HL-60/S4 treated with phorbol 12-myristate 13-acetate at 8.2 ng/mL for 4 days and 3 days (cell line): ENCODE results near the gene CRTC1.
"Not testable (repeated sequence)": the region's sequence is repeated elsewhere in the genome, so short reads cannot be mapped to it uniquely, and the experiment has no call there.

Source experiments
- in situ Hi-C: fragments of 300-500 bp; cut with MboI; formaldehyde crosslinking; loops from 2 replicates; pipeline ENCODE4 v1.15.0; 2022; ENCODE audit warnings: low sequenced_read_pairs

CRTC1 gene

DNA sequence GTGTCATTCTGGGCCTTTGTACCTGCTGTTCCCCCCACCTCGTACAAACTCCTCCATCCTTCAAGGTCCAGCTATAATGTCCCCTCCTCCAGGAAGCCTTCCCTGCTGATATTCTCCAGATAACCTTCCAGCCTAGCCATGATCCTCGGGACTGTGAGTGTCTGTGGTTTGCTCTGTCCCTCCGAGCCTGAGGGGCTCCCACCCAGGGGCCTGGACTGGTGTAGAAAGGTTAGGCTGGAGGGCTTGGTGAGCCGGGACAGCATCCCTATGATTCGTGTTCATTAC is 110.5 kb downstream of the CRTC1 start:
- in situ Hi-C loops = no loop called here

DNA sequence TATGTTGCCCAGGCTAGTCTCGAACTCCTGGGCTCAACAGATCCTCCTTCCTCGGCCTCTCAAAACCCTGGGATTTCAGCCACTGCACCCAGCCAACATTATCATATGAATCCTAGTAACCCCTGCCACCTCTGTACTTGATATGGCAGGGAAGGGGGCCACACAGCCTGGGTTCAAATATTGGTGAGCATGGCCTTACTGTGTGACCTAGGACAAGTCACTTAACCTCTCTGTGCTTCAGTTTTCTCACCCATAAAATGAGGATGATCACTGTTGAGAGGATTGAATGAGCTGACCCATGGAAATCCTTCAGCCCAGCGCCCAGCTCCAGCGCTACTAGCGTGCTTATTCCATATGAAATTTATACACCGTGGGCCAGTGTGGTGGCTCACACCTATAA is 111.2 kb downstream of the CRTC1 start:
- in situ Hi-C loops = no loop called here

GRCh38 chr19:18795540-18795939 is 112.1 kb downstream of the CRTC1 start:
- in situ Hi-C loops = no loop called here

GRCh38 chr19:18796239-18796638 is 112.8 kb downstream of the CRTC1 start:
- in situ Hi-C loops = no loop called here

DNA sequence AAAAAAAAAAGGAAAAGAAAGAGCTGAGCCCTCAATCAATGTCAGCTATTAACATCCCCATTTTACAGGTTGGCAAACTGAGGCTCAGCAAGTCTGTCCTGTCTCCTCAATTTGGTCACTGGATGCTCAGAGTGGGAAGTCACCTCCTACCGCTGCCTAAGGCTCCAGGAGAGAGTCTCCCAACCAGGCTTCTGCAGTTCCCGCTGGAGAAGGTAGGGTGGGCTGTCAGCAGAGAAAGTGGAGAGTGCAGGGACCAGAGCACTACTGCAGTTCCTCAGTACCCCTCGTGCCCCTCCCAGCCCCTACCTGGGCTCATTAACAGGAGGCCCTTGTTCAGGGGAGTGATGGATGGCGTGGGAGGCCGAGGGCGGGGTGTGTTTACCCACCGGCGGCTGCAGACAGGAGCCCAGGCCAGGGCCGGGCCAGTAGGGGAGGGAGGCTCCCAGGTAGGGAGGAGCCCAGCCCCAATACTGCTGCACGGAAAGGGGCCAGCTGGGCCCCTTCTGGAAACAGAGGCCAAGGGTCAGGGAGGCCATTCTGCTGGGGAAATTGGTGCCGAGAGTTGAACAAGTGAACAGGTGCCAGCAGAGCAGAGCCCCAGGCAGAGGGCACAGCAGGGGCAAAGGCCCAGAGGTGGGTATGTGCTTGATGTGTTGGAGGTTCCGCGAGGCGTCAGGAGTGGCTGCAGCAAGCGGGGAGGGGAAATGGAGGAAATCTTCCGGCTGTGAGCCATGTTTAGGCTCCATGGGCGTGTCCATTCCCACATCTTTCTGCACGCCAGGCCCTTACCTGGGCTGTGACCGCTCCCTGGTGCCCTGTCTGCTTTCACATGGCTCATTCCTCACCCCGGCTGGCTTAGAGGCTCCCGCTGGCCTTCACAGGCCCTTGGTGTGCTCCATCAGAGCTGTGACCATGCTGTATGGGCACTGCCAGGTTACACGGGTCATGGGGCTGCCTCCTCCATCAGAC is 115.2 kb downstream of the CRTC1 start:
- in situ Hi-C loops = no loop called here

DNA sequence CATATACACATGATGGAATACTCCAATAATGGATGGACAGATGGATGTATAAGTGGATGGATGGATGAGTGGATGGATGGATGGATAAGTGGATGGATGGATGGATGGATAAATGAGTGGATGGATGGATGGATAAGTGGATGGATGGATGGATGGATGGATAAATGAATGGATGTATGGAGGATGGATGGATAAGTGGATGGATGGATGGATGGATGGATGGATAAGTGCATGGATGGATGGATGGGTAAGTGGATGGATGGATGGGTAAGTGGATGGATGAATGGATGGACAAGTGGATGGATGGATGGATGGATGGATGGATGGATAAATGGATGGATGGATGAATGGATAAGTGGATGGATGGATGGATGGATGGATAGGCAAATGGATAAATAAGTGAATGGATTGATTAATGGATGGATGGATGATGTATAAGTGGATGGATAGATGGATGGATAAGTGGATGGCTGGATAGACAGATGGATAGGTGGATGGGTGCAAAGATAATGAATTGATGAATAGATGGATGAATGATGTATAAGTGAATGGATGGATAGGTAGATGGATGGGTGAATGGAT is 116.0 kb downstream of the CRTC1 start:
- in situ Hi-C loops = no loop called here

- in situ Hi-C loops = no loop called here
Measured at GRCh38 chr19:18800079-18800478, 116.6 kb downstream of the CRTC1 start.

DNA sequence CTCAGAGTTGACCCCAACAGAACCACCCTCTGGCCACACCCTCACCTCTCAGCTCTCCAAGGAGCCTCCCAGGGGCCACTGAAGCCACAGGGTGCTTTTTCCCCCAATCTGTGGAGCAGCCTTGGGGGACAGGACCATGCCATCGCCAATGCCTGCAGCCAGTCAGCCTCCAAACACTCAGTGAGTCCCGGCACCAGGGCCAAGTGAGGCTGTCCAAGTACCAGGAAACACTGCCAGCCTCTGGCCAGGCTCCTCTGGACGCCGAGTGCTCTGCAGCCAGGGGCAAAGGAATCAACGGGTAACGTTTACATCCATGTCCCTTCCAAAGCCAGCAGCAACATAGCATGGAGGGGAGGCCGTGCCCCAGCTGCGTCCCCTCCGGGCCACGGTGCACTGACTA is 117.2 kb downstream of the CRTC1 start:
- in situ Hi-C loops = no loop called here

- in situ Hi-C loops = no loop called here
Measured at GRCh38 chr19:18802354-18802753, 118.9 kb downstream of the CRTC1 start.

DNA sequence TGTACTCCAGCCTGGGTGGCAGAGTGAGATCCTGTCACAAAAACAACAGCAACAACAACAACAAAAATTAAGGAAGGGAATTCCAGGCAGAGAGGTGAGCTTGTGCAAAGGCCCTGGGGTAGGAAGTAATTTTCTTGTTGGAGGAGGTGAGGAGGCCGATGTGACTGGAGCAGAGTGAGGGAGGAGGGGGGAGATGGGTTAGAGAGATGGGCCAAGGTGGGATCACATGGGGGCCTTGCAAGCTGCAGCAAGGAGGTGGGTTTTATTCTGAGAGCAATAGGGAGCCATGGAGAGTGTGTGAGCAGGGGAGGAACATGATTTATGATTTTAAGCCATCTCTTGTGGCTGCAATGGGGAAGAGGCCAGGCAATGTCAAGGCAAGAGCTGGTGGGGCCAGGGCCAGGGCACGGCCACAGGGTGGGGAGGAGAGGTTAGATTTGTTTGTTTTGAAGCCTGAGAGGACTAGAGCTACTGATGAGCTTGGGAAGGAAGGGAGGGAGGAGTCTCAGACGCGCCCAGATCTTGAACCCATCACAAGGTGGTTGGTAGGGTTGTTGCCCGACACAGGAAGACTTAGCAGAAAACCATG is 120.2 kb downstream of the CRTC1 start:
- in situ Hi-C loops = no loop called here

DNA sequence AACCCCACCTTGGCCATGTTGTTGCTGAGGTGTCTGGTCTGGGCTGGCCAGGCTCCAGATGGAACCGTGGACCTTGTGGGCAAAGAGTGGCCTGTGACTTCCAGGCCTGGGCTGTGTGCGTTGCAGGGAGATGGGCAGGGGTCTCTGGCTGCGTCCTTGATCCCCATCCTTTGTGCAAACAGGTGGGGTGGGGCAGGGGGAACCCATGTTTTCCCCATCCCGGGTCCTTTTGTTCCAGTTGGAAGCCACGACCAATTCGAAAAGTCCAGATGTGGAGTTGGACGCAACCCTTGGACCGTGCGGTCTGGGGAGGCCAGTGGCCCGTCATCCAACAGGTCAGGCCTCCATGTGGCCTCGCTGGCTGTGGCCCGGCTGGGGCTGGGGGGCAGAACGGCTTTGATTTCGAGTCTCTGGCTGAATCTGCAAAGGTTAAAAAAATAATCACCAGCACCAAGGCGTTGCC is 120.7 kb downstream of the CRTC1 start:
- in situ Hi-C loops = no loop called here

GRCh38 chr19:18804643-18805042 is 121.2 kb downstream of the CRTC1 start:
- in situ Hi-C loops = no loop called here

GRCh38 chr19:18807861-18808331 is 124.4 kb downstream of the CRTC1 start:
- in situ Hi-C loops = no loop called here

DNA sequence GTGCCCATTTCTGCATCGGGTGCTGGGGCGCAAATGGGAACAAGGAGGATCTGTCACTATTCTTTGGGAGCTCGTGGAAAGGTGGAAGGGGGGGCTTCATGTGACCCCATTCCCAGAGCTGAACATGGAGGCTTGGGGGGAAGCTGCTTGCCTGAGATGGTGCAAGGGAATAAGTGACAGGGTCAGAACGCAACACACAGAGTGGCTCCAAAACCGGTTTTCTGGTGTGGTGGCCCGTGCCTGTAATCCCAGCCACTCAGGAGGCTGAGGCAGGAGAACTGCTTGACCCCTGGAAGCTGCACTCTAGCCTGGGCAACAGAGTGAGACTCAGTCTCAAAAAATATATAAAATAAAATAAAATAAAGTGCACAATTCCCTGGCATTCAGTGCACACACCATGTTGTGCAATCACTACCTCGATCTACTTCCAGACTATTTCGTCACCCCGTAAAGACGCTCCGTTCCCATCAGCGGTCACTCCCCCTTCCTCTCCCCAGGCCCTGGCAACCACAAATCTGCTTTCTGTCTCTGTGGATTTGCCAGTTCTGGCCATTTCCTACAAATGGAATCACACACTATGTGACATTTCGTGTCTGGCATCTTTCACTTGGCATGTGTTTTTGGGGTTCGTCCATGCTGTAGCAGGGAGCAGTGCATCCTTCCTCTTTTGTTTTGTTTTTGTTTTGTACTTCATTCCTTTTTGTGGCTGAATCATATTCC is 125.8 kb downstream of the CRTC1 start:
- in situ Hi-C loops = no loop called here

- in situ Hi-C loops = not testable (repeated sequence)
Measured at GRCh38 chr19:18811638-18812037, 128.2 kb downstream of the CRTC1 start.

DNA sequence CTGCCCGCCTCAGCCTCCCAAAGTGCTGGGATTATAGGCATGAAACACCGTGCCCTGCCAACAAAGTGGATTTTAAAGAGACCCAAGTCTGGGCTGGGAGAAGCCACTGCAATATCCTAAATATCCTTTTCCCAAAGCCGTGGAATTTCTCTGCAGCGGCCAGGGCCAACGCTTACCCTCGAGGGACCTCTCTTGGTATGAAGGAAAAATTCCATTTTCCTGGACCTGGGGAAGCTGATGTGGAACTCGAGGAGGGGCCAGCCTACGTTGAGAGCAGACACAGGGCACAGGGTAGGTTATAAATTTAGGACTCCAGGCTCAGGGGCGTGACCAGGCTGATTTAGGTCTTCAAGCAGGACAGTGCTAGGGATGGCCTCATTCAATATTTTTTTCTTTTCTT is 130.6 kb downstream of the CRTC1 start:
- in situ Hi-C loops = no loop called here

DNA sequence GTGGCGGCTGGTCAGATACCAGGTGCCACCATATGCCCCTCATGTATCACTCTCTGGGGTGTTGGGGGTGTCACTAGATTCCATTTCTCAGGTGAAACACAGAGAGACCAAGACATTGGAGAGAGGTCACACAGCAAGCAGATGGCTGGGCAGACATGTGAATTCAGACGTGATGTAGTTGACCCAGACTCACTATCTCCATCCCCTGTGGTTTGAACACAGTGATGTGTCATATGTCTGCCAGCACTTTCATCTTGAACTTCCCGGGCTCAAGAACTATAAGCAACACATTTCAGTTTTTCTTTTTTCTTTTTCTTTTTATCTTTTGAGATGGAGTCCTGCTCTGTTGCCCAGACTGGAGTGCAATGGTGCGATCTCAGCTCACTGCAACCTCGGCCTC is 132.2 kb downstream of the CRTC1 start:
- in situ Hi-C loops = no loop called here

DNA sequence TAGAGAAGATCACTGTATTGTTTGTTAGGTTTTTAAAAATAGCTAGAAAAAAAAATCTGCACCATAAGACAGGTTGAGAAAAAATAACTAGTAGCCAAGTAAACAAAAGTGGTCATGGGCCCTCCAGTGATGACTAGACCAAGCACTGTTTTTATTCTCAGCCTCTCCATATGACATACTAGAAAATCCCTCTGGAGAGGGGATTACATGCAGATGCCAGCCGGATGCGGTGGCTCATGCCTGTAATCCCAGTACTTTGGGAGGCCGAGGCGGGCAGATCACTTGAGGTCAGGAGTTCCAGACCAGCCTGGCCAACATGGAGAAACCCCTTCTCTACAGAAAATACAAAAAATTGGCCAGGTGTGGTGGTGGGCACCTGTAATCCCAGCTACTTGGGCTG is 133.2 kb downstream of the CRTC1 start:
- in situ Hi-C loops = not testable (repeated sequence)

- in situ Hi-C loops = no loop called here
Measured at GRCh38 chr19:18817574-18817973, 134.1 kb downstream of the CRTC1 start.

DNA sequence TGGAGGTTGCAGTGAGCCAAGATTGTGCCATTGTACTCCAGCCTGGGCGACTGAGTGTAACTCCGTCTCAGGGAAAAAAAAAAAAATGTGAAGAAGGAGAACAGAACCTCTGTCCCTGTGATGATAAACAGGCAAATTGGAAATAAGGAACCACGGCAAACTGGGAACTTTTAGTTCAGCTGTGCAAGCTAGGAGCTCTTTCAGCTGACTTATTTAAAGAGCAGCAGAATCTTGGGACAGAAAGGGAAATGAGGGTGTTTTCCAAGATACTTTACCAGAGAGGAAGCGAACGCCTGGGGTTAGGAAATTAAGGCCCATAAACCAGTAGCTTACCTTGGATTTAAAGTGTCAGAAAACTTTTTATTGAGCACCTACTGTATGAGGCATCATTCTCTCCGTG is 145.3 kb downstream of the CRTC1 start:
- in situ Hi-C loops = loop anchor here (25.0 kb wide), 1 partner anchor 366 kb away; no protein-coding TSS in a partner anchor

- in situ Hi-C loops = loop anchor here (25.0 kb wide), 1 partner anchor 368 kb away; no protein-coding TSS in a partner anchor
Measured at GRCh38 chr19:18830488-18830887, 147.0 kb downstream of the CRTC1 start.
